ENCODE measurements around the gene CTRL.
"Not testable (repeated sequence)": the region's sequence is repeated elsewhere in the genome, so short reads cannot be mapped to it uniquely, and the experiment has no call there.

Gene CTRL

GRCh38 chr16:67922221-67922620 is 9.4 kb downstream of the CTRL start:
- no peak for DNase-seq (ENCODE audit: low read depth)
- no peak overlapping the region for H3K4me3 ChIP-seq (ENCODE audit: low read depth, low read length)
- TF ChIP-seq CTCF (IDR thresholded peaks at IDR 0.05; ENCODE audit: low read depth, low read length) = no peak
- no peak for TF ChIP-seq POLR2A (IDR thresholded peaks at IDR 0.05; ENCODE audit: extremely low read depth, insufficient read length)
- TF ChIP-seq MYC (IDR thresholded peaks at IDR 0.05; ENCODE audit: low read depth, low read length) = no peak
- no peak for TF ChIP-seq MAX (IDR thresholded peaks at IDR 0.05; ENCODE audit: low read depth, low read length)

- DNase-seq (ENCODE audit: low read depth) = no peak
- H3K4me3 ChIP-seq (ENCODE audit: low read depth, low read length) = no peak overlapping the region
- TF ChIP-seq MAX (IDR thresholded peaks at IDR 0.05; ENCODE audit: low read depth, low read length) (no peak), POLR2A (IDR thresholded peaks at IDR 0.05; ENCODE audit: extremely low read depth, insufficient read length) (no peak), MYC (IDR thresholded peaks at IDR 0.05; ENCODE audit: low read depth, low read length) (no peak), CTCF (IDR thresholded peaks at IDR 0.05; ENCODE audit: low read depth, low read length) (peak; percentile 26)
Observed at GRCh38 chr16:67919622-67920221, 11.9 kb downstream of the CTRL start.

GRCh38 chr16:67917852-67918236 is 13.8 kb downstream of the CTRL start:
- peak; percentile 69 for DNase-seq (ENCODE audit: low read depth)
- TF ChIP-seq MAX (IDR thresholded peaks at IDR 0.05; ENCODE audit: low read depth, low read length) = no peak
- no peak for TF ChIP-seq CTCF (IDR thresholded peaks at IDR 0.05; ENCODE audit: low read depth, low read length)
- no peak for TF ChIP-seq MYC (IDR thresholded peaks at IDR 0.05; ENCODE audit: low read depth, low read length)
- no peak for TF ChIP-seq POLR2A (IDR thresholded peaks at IDR 0.05; ENCODE audit: extremely low read depth, insufficient read length)

GRCh38 chr16:67917140-67917851 is 14.4 kb downstream of the CTRL start:
- DNase-seq (ENCODE audit: low read depth) = no peak
- H3K4me3 ChIP-seq (ENCODE audit: low read depth, low read length) = no peak overlapping the region
- TF ChIP-seq MYC (IDR thresholded peaks at IDR 0.05; ENCODE audit: low read depth, low read length) = no peak
- no peak for TF ChIP-seq CTCF (IDR thresholded peaks at IDR 0.05; ENCODE audit: low read depth, low read length)
- no peak for TF ChIP-seq POLR2A (IDR thresholded peaks at IDR 0.05; ENCODE audit: extremely low read depth, insufficient read length)
- TF ChIP-seq MAX (IDR thresholded peaks at IDR 0.05; ENCODE audit: low read depth, low read length) = no peak

More at GRCh38 chr16:67917852-67918236, 13.8 kb downstream of the CTRL start:
- no peak overlapping the region for H3K4me3 ChIP-seq (ENCODE audit: low read depth, low read length)

GRCh38 chr16:67915831-67916723 is 15.6 kb downstream of the CTRL start:
- H3K4me3 ChIP-seq (ENCODE audit: low read depth, low read length) = no peak overlapping the region
- TF ChIP-seq CTCF (IDR thresholded peaks at IDR 0.05; ENCODE audit: low read depth, low read length) (no peak), MAX (IDR thresholded peaks at IDR 0.05; ENCODE audit: low read depth, low read length) (no peak), MYC (IDR thresholded peaks at IDR 0.05; ENCODE audit: low read depth, low read length) (no peak)
- no peak for DNase-seq (ENCODE audit: low read depth)

- not testable (repeated sequence) for H3K4me3 ChIP-seq (ENCODE audit: low read depth, low read length); DNase-seq (ENCODE audit: low read depth)
Observed at GRCh38 chr16:67915496-67915769, 16.2 kb downstream of the CTRL start.

Measured in NB4 (cell line).